Right lobe of liver (tissue), 6 donors: ENCODE results near the gene USP37. TPM values are rescaled to one million over a fixed set of nuclear protein-coding genes. Genes with fewer than 3 reads are reported as not detected.
A peak's percentile ranks its signal among the peaks of the same experiment; 100 is the strongest.

Experiments
- ATAC-seq, 4 donors: fragments of 200-7000 bp; cut with Tn5 transposase; one replicate each; pipeline ENCODE4 v1.9.1; 2020; ENCODE audit warnings: mild to moderate bottlenecking in 4 of 4, moderate library complexity in 4 of 4
- DNase-seq, 3 donors: peaks; one replicate each; pipeline ENCODE4 v3.0.0-alpha.2; 2020
- H3K27ac ChIP-seq, 3 donors: fragments of 200-600 bp; one replicate each; pipeline ENCODE4 v1.8.0; 2022
- H3K27me3 ChIP-seq, 2 donors: fragments of 200-600 bp; one replicate each; pipeline ENCODE4 v1.8.0; 2022
- H3K36me3 ChIP-seq, 4 donors: fragments of 200-600 bp; sonication (generic) in 1 of 4; one replicate each; pipeline versions ENCODE4 v1.5.1 to v1.8.0; 2017 to 2022; ENCODE audit warnings: control low read depth in 1 of 4
- H3K4me1 ChIP-seq, 4 donors: fragments of 200-600 bp; sonication (generic) in 1 of 4; one replicate each; pipeline versions ENCODE4 v1.5.1 to v1.8.0; 2017 to 2022; ENCODE audit warnings: control low read depth in 1 of 4
- H3K4me3 ChIP-seq, 3 donors: fragments of 200-600 bp; one replicate each; pipeline ENCODE4 v1.8.0; 2022
- H3K9me3 ChIP-seq, 4 donors: fragments of 200-600 bp; sonication (generic) in 1 of 4; one replicate each; pipeline versions ENCODE4 v1.5.1 to v1.8.0; 2017 to 2022; ENCODE audit warnings: control low read depth in 1 of 4
- CTCF ChIP-seq, 4 donors: fragments of 200-600 bp in 3 of 4; fragments of 450-650 bp in 1 of 4; IDR thresholded peaks; one replicate each; pipeline versions ENCODE4 v1.5.1 to v1.8.0; 2016 to 2022; ENCODE audit warnings: antibody characterized with exemption in 4 of 4, mild to moderate bottlenecking in 2 of 4
- POLR2A ChIP-seq: fragments of 450-650 bp; IDR thresholded peaks from one replicate; pipeline ENCODE4 v1.6.1; 2017; ENCODE audit warnings: antibody characterized with exemption, mild to moderate bottlenecking
- WGBS: methylation state at CpG from one replicate; pipeline ENCODE4 v1.1.6; 2018; ENCODE audit warnings: low coverage, low lambda C conversion rate; ENCODE audit not compliant: insufficient coverage; ENCODE audit errors: missing lambda C conversion rate; 5-methylcytosine and 5-hydroxymethylcytosine counted together
- intact Hi-C, 2 donors: fragments of 100-400 bp; cut with DNase I; formaldehyde crosslinking; loops; one replicate each; pipeline versions ENCODE4 v1.11.2 to v1.14.1; 2022
- total RNA-seq, 6 experiments: library from RNA; depleted of rRNA in 2 of 6; stranded (reverse); fragments of >200 nt in 2 of 6; fragmentation: NEBNext Ultra II Directional in 3 of 6; extraction: Animal tissue kit (Norgen Biotek cat#: 25700) in 3 of 6; gene quantifications; one replicate each; pipeline versions ENCODE4 v1.1.0 to v1.2.4, GENCODE V29; 2016 to 2023
- donor health status: DM: no; HTN: yes; CAD: no.
- donor health status: DM: no; HTN: no; CAD: no.
- donor health status: DM: no; HTN: no; CAD: no.
- donor health status: DM: no; HTN: yes; CAD: no.
- donor health status: DM: no; HTN: yes; CAD: no.

Gene USP37
- total RNA-seq, 6 experiments from 2014 or later, result 4.8 to 8.9 (median 6.7) TPM

GRCh38 chr2:218402911-218403411, 165.2 kb downstream of the USP37 start:
- H3K36me3 ChIP-seq, result peaks cover 0 to 37% (median 16%) of the 10 kb centered on the region in 4 donors
- no peaks in the 10 kb centered on the region for H3K27me3 ChIP-seq
- ATAC-seq (no peak), DNase-seq (peak in 2 of 3 donors; percentile 28 to 52)
- peaks cover 0 to 45% (median 22%) of the 10 kb centered on the region in 4 donors for H3K4me1 ChIP-seq
- no peak overlapping the region for H3K4me3 ChIP-seq
- H3K9me3 ChIP-seq, result no peaks in the 10 kb centered on the region
- no peak for TF ChIP-seq CTCF (IDR thresholded peaks at IDR 0.05)
- TF ChIP-seq POLR2A, result no peak
- intact Hi-C loops, result loop anchor here (10.0 kb wide), 2 partner anchors 62 to 252 kb away; partner anchors contain the start of genes BCS1L (in 1 of the 2) and ZNF142 (in 1 of the 2)
- no CpG with 5 or more reads among the region's 26 CpGs for WGBS
- no peak overlapping the region for H3K27ac ChIP-seq

- peak in 1 of 3 donors; percentile 51 for DNase-seq
- no peak for ATAC-seq
- Histone ChIP-seq H3K4me3 (peak overlapping the region in 2 of 3 donors; percentile 77 to 97), H3K9me3 (no peaks in the 10 kb centered on the region), H3K27me3 (no peaks in the 10 kb centered on the region), H3K27ac (peak overlapping the region in 1 of 3 donors; percentile 100), H3K4me1 (peaks cover 0 to 43% (median 21%) of the 10 kb centered on the region in 4 donors), H3K36me3 (peaks cover 0 to 37% (median 16%) of the 10 kb centered on the region in 4 donors)
- intact Hi-C loops, result loop anchor here (10.0 kb wide), 2 partner anchors 62 to 252 kb away; partner anchors contain the start of genes BCS1L (in 1 of the 2) and ZNF142 (in 1 of the 2)
- WGBS, result 25% methylated on average over 5 of the region's 8 CpGs
- no peak for TF ChIP-seq POLR2A
- no peak for TF ChIP-seq CTCF (IDR thresholded peaks at IDR 0.05)
These were observed 165.7 kb downstream of the USP37 start for GRCh38 chr2:218402491-218402901.

GRCh38 chr2:218401890-218402289, 166.3 kb downstream of the USP37 start:
- WGBS, result 80% methylated on average over 1 of the region's 9 CpGs
- Histone ChIP-seq H3K4me3 (peak overlapping the region; percentile 77 to 100 (median 97)), H3K27me3 (no peaks in the 10 kb centered on the region), H3K36me3 (peaks cover 0 to 37% (median 16%) of the 10 kb centered on the region in 4 donors), H3K4me1 (peaks cover 0 to 40% (median 18%) of the 10 kb centered on the region in 4 donors), H3K27ac (peak overlapping the region; percentile 93 to 100 (median 100)), H3K9me3 (no peaks in the 10 kb centered on the region)
- intact Hi-C loops, result loop anchor here (10.0 kb wide), 2 partner anchors 63 to 253 kb away; partner anchors contain the start of genes BCS1L (in 1 of the 2) and ZNF142 (in 1 of the 2)
- DNase-seq, result peak; percentile 28 to 61 (median 58)
- no peak for ATAC-seq
- TF ChIP-seq POLR2A, result no peak
- TF ChIP-seq CTCF (IDR thresholded peaks at IDR 0.05), result no peak

- no peaks in the 10 kb centered on the region for H3K9me3 ChIP-seq
- H3K4me1 ChIP-seq, result peaks cover 0 to 37% (median 16%) of the 10 kb centered on the region in 4 donors
- intact Hi-C loops, result loop anchor here (10.0 kb wide), 2 partner anchors 64 to 254 kb away; partner anchors contain the start of genes BCS1L (in 1 of the 2) and ZNF142 (in 1 of the 2)
- DNase-seq (peak; percentile 91 to 98 (median 98)), ATAC-seq (peak; percentile 39 to 73 (median 52))
- WGBS, result 18% methylated on average over 6 of the region's 24 CpGs
- peak overlapping the region; percentile 77 to 100 (median 97) for H3K4me3 ChIP-seq
- peaks cover 0 to 37% (median 16%) of the 10 kb centered on the region in 4 donors for H3K36me3 ChIP-seq
- no peaks in the 10 kb centered on the region for H3K27me3 ChIP-seq
- TF ChIP-seq POLR2A, result no peak
- no peak for TF ChIP-seq CTCF (IDR thresholded peaks at IDR 0.05)
- H3K27ac ChIP-seq, result peak overlapping the region; percentile 93 to 100 (median 100)
These were observed 166.9 kb downstream of the USP37 start for GRCh38 chr2:218400930-218401881.
